ENCODE results near the gene KCNJ6.

The KCNJ6 gene

GRCh38 chr21:37695111-37695510, 221.1 kb downstream of the KCNJ6 start:
- Histone ChIP-seq H3K4me3 (ENCODE audit: low read length) (no peak overlapping the region), H3K4me1 (ENCODE audit: insufficient read depth, low read length) (no peaks in the 10 kb centered on the region), H3K27ac (ENCODE audit: low read depth, low read length) (no peak overlapping the region), H3K9me3 (ENCODE audit: insufficient read depth, low read depth, low read length) (peaks cover 8% of the 10 kb centered on the region; the same call in 1 of the 2 replicates), H3K9ac (ENCODE audit: low read depth, low read length) (no peak overlapping the region), H3K27me3 (ENCODE audit: insufficient read depth, low read length) (no peaks in the 10 kb centered on the region), H3K36me3 (ENCODE audit: insufficient read depth, low read length) (no peaks in the 10 kb centered on the region)

DNA sequence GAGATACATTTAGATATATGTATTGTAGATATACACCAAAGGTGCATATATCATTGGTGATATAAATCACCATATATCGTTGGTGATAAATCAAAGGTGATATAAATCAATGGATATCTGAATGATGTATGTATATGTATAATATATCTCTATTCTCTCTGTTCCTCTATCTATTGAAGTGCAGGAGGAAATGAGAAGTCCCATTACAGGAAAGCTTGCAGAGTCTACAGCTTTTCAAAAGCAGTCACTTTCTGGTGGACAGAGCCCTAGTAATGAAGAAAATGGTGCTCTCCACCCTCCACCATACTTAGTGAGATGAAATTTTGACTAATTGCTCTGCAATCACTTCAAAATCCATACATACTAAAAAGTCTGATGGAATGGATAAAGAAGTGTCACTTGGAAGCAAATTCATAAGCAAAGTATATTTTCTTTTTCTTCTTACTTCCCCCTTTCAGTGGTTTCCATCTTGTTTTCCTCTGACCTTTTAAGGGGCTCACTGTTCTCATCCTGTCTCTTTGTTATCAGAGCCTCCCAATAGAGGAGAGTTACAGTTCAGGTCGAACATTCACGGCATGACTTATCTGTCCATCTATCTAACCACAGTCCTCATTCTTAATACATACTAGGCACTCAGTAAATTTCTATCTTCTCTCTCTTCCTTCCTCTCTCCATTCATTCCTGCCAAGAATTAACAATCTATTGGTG, 227.2 kb downstream of the KCNJ6 start:
- H3K27ac ChIP-seq (ENCODE audit: low read depth, low read length): no peak overlapping the region
- H3K4me1 ChIP-seq (ENCODE audit: insufficient read depth, low read length): no peaks in the 10 kb centered on the region
- no peaks in the 10 kb centered on the region for H3K27me3 ChIP-seq (ENCODE audit: insufficient read depth, low read length)
- no peak overlapping the region for H3K4me3 ChIP-seq (ENCODE audit: low read length)
- no peak overlapping the region for H3K9ac ChIP-seq (ENCODE audit: low read depth, low read length)
- no peaks in the 10 kb centered on the region for H3K36me3 ChIP-seq (ENCODE audit: insufficient read depth, low read length)
- H3K9me3 ChIP-seq (ENCODE audit: insufficient read depth, low read depth, low read length): no peaks in the 10 kb centered on the region
- 49% methylated on average over 2 of the region's 3 CpGs for WGBS

DNA sequence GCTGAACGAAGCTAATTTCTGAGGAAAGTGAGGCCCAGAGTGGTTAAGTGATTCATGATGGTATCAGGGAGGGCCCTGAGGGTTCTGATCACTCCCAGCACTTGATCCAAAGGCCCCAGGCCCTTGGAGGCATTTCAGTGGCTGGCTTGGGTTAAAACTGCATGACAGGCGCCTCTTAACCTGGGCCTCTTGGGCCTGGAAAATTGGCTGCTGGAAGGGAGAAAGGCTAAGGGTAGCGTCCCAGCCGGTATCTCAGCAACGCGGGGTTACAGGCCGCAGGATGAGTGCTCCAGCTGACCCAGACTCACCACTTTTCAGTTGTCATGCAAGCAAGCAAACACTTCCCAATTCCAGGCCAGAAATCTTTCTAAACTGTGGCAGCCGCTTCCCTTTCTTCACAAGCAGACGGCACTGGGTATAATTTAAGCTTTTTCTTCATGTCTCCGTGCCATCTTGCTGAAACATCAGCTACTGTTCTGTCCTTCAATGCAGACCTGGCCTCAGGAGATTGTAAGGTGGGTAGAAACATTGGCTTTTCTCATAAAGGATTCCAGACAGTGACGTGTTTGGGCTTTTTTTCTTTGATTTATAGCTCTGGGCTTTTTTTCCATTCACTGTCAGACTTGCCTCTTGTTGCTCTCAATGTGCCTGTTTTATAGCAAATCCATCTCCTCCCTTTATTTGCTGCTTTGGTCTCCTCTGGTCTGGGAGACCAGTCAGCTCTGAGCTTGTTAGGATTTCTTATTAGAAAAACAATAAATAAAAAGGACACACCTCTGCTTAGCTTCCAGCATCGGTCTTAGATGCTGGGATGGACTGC, 229.1 kb downstream of the KCNJ6 start:
- no peaks in the 10 kb centered on the region for H3K9me3 ChIP-seq (ENCODE audit: insufficient read depth, low read depth, low read length)
- H3K9ac ChIP-seq (ENCODE audit: low read depth, low read length): no peak overlapping the region
- H3K4me1 ChIP-seq (ENCODE audit: insufficient read depth, low read length): peaks cover 7% of the 10 kb centered on the region
- H3K36me3 ChIP-seq (ENCODE audit: insufficient read depth, low read length): no peaks in the 10 kb centered on the region
- no peaks in the 10 kb centered on the region for H3K27me3 ChIP-seq (ENCODE audit: insufficient read depth, low read length)
- H3K4me3 ChIP-seq (ENCODE audit: low read length): no peak overlapping the region
- whole genome bisulfite sequencing: 83% methylated on average over 12 of the region's 12 CpGs
- no peak overlapping the region for H3K27ac ChIP-seq (ENCODE audit: low read depth, low read length)

- Histone ChIP-seq H3K27ac (ENCODE audit: low read depth, low read length) (no peak overlapping the region), H3K4me3 (ENCODE audit: low read length) (no peak overlapping the region), H3K9ac (ENCODE audit: low read depth, low read length) (no peak overlapping the region), H3K27me3 (ENCODE audit: insufficient read depth, low read length) (no peaks in the 10 kb centered on the region), H3K36me3 (ENCODE audit: insufficient read depth, low read length) (no peaks in the 10 kb centered on the region), H3K9me3 (ENCODE audit: insufficient read depth, low read depth, low read length) (no peaks in the 10 kb centered on the region), H3K4me1 (ENCODE audit: insufficient read depth, low read length) (peaks cover 7% of the 10 kb centered on the region)
- WGBS: 92% methylated on average over 4 of the region's 4 CpGs
Measured at GRCh38 chr21:37684547-37684946, 231.7 kb downstream of the KCNJ6 start.

GRCh38 chr21:37684115-37684493, 232.2 kb downstream of the KCNJ6 start:
- H3K27ac ChIP-seq (ENCODE audit: low read depth, low read length): no peak overlapping the region
- H3K9ac ChIP-seq (ENCODE audit: low read depth, low read length): no peak overlapping the region
- H3K36me3 ChIP-seq (ENCODE audit: insufficient read depth, low read length): no peaks in the 10 kb centered on the region
- peaks cover 7% of the 10 kb centered on the region for H3K4me1 ChIP-seq (ENCODE audit: insufficient read depth, low read length)
- H3K27me3 ChIP-seq (ENCODE audit: insufficient read depth, low read length): no peaks in the 10 kb centered on the region
- WGBS: 94% methylated on average over 5 of the region's 5 CpGs
- H3K9me3 ChIP-seq (ENCODE audit: insufficient read depth, low read depth, low read length): no peaks in the 10 kb centered on the region
- H3K4me3 ChIP-seq (ENCODE audit: low read length): no peak overlapping the region

GRCh38 chr21:37683396-37684114, 232.7 kb downstream of the KCNJ6 start:
- no peaks in the 10 kb centered on the region for H3K27me3 ChIP-seq (ENCODE audit: insufficient read depth, low read length)

DNA sequence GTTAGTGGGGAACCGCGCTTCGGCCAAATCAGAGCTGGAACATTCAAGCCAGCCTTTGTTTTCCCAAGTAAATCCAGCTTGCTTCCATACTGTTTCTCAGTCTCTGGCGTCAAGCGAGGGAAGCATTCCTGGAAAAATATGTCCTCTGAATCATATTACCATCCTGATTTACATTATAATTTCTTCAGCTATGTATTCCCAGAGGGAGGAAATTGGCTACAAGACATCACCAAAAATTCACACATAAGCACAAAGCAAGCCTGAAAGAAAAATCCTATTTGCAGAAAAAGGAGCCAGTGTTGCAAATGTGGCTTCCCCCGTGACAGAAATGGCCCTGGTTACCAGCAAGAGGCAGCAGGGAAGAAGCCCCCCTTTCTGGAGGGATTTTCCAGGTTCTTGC, 233.3 kb downstream of the KCNJ6 start:
- no peak overlapping the region for H3K4me3 ChIP-seq (ENCODE audit: low read length)
- peak overlapping the region; percentile 36; the same call in 1 of the 2 replicates for H3K27ac ChIP-seq (ENCODE audit: low read depth, low read length)
- H3K36me3 ChIP-seq (ENCODE audit: insufficient read depth, low read length): no peaks in the 10 kb centered on the region
- 74% methylated on average over 6 of the region's 6 CpGs for WGBS
- H3K27me3 ChIP-seq (ENCODE audit: insufficient read depth, low read length): no peaks in the 10 kb centered on the region
- no peaks in the 10 kb centered on the region for H3K9me3 ChIP-seq (ENCODE audit: insufficient read depth, low read depth, low read length)
- H3K4me1 ChIP-seq (ENCODE audit: insufficient read depth, low read length): peaks cover 7% of the 10 kb centered on the region
- no peak overlapping the region for H3K9ac ChIP-seq (ENCODE audit: low read depth, low read length)

More at GRCh38 chr21:37683396-37684114, 232.7 kb downstream of the KCNJ6 start:
- peak overlapping the region; percentile 36; the same call in 1 of the 2 replicates for H3K27ac ChIP-seq (ENCODE audit: low read depth, low read length)
- peaks cover 7% of the 10 kb centered on the region for H3K4me1 ChIP-seq (ENCODE audit: insufficient read depth, low read length)
- H3K4me3 ChIP-seq (ENCODE audit: low read length): no peak overlapping the region
- no peaks in the 10 kb centered on the region for H3K36me3 ChIP-seq (ENCODE audit: insufficient read depth, low read length)
- 44% methylated on average over 8 of the region's 8 CpGs for WGBS
- no peaks in the 10 kb centered on the region for H3K9me3 ChIP-seq (ENCODE audit: insufficient read depth, low read depth, low read length)
- H3K9ac ChIP-seq (ENCODE audit: low read depth, low read length): no peak overlapping the region

DNA sequence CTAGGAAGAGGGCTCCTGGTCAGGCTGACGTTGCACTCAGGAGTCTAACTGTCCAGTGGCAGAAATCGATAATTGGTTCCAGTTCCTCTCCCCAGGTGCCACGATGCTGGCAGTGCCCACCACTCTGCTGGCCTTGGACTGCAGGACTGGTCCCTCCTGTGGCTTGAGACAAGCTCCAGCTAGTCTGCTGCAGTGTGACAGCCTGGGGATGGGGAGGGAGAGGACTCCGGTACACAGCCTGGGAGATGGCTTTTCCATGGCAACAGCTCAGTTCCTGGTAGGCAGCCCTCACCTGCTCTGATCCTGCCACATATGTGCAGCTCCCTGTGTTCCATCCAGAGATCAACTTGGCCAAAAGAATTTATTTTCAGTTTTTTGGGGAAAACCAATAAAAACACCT, 239.3 kb downstream of the KCNJ6 start:
- Histone ChIP-seq H3K4me1 (ENCODE audit: insufficient read depth, low read length) (0 out of 2 replicates have a peak, but pooled peaks cover 7% of the 10 kb centered on the region), H3K27me3 (ENCODE audit: insufficient read depth, low read length) (peaks cover 15% of the 10 kb centered on the region), H3K27ac (ENCODE audit: low read depth, low read length) (no peak overlapping the region), H3K9ac (ENCODE audit: low read depth, low read length) (no peak overlapping the region), H3K9me3 (ENCODE audit: insufficient read depth, low read depth, low read length) (no peaks in the 10 kb centered on the region), H3K4me3 (ENCODE audit: low read length) (no peak overlapping the region), H3K36me3 (ENCODE audit: insufficient read depth, low read length) (no peaks in the 10 kb centered on the region)
- 93% methylated on average over 4 of the region's 4 CpGs for WGBS

DNA sequence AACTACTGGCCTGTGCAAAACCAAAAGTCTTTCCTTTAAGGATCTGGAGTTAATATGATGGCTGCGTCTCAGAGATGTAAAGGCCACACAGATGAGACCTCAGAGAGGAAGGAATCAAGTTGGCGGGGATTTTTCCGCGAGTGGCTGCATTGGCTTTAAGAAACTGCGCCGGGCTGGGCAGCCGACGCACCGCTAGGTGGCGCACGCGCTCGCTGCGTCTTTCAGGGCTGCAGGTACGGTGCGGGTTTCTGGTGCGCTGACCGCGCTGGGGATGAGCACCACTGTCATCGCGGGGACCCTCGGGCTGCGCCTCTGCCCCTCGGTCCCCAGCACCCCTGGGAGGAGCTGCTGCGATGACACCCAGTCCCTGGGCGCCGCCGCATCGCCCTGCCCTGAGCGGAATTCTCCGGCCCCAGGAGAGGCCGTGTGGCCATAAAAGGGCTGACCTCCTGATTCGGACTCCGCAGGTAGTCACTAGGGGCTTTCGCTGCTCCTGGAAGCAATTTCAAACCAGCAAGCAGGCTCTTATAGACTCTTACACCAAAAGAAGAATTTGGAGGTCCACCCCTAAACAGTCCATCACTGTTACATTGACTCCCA, 241.0 kb downstream of the KCNJ6 start:
- 0 out of 2 replicates have a peak, but pooled peaks cover 7% of the 10 kb centered on the region for H3K4me1 ChIP-seq (ENCODE audit: insufficient read depth, low read length)
- no peaks in the 10 kb centered on the region for H3K36me3 ChIP-seq (ENCODE audit: insufficient read depth, low read length)
- H3K4me3 ChIP-seq (ENCODE audit: low read length): peak overlapping the region; percentile 46
- WGBS: 13% methylated on average over 35 of the region's 35 CpGs
- H3K9me3 ChIP-seq (ENCODE audit: insufficient read depth, low read depth, low read length): no peaks in the 10 kb centered on the region
- peaks cover 15% of the 10 kb centered on the region for H3K27me3 ChIP-seq (ENCODE audit: insufficient read depth, low read length)
- no peak overlapping the region for H3K9ac ChIP-seq (ENCODE audit: low read depth, low read length)
- no peak overlapping the region for H3K27ac ChIP-seq (ENCODE audit: low read depth, low read length)

GRCh38 chr21:37673801-37674575, 242.3 kb downstream of the KCNJ6 start:
- Histone ChIP-seq H3K36me3 (ENCODE audit: insufficient read depth, low read length) (no peaks in the 10 kb centered on the region), H3K27me3 (ENCODE audit: insufficient read depth, low read length) (peaks cover 15% of the 10 kb centered on the region), H3K4me1 (ENCODE audit: insufficient read depth, low read length) (peaks cover 20% of the 10 kb centered on the region), H3K9me3 (ENCODE audit: insufficient read depth, low read depth, low read length) (no peaks in the 10 kb centered on the region), H3K9ac (ENCODE audit: low read depth, low read length) (no peak overlapping the region), H3K4me3 (ENCODE audit: low read length) (no peak overlapping the region), H3K27ac (ENCODE audit: low read depth, low read length) (no peak overlapping the region)
- WGBS: 88% methylated on average over 9 of the region's 9 CpGs
